Endothelial cell of umbilical vein (primary cell): ENCODE results near the gene NEURL2. TPM values are rescaled to one million over a fixed set of nuclear protein-coding genes. Genes with fewer than 3 reads are reported as not detected.

Experiments
- BruUV-seq: library from RNA; stranded (reverse); fragments of 400-500 nt; replicated peaks from 2 replicates; lab custom pipeline; 2021; lab: Mats Ljungman, UMichigan
- CTCF ChIA-PET: fragments of 300-600, 350-600 bp; sonication (Branson Sonifier 250); formaldehyde crosslinking; loops from one replicate; lab custom pipeline; 2021; ENCODE audit warnings: antibody characterized with exemption, inconsistent platforms; lab: Charles Lee
- POLR2A ChIA-PET: fragments of 300-600, 350-600 bp; sonication (Branson Sonifier 250); formaldehyde crosslinking; loops from one replicate; lab custom pipeline; 2021; ENCODE audit warnings: antibody characterized with exemption, inconsistent platforms; lab: Charles Lee
- DNase-seq: peaks from one replicate; pipeline ENCODE4 v3.0.0-alpha.2; 2011; ENCODE audit warnings: low read depth, low spot score
- FAIRE-seq: peaks from 2 replicates; lab custom pipeline; 2011; peaks lifted over from hg19 to GRCh38; lab: Jason Lieb, UNC
- H2AFZ ChIP-seq: 2 replicates; pipeline ENCODE4 v1.6.0; 2012; ENCODE audit warnings: low read depth, low read length, control low read depth, inconsistent platforms
- H3K27ac ChIP-seq: 2 replicates; pipeline ENCODE4 v1.5.1; 2011; ENCODE audit warnings: low read depth, mild to moderate bottlenecking, control low read depth, low read length, moderate library complexity; ENCODE audit not compliant: insufficient read depth
- H3K27me3 ChIP-seq, 2 experiments: 2 replicates each; pipeline versions ENCODE4 v1.6.0 to v1.6.1; 2011; ENCODE audit warnings: low read length in 2 of 2, mixed read lengths in 1 of 2; ENCODE audit not compliant: control insufficient read depth in 2 of 2, insufficient read depth in 2 of 2
- H3K36me3 ChIP-seq, 2 experiments: 2 replicates in 1 of 2; 3 replicates in 1 of 2; pipeline ENCODE4 v1.5.1; 2011; ENCODE audit warnings: low read length in 2 of 2, mild to moderate bottlenecking in 1 of 2, moderate library complexity in 1 of 2; ENCODE audit not compliant: control insufficient read depth in 2 of 2, insufficient read depth in 2 of 2; ENCODE audit errors: extremely low read depth in 1 of 2
- H3K4me1 ChIP-seq: 3 replicates; pipeline ENCODE4 v1.5.1; 2011; ENCODE audit warnings: mild to moderate bottlenecking, low read length; ENCODE audit not compliant: control insufficient read depth, insufficient read depth; ENCODE audit errors: extremely low read depth
- H3K4me2 ChIP-seq: 2 replicates; pipeline ENCODE4 v1.6.1; 2011; ENCODE audit warnings: low read length, control low read depth, mixed read lengths; ENCODE audit not compliant: insufficient read depth
- H3K4me3 ChIP-seq, 3 experiments: fragments of 200-600 bp in 1 of 3; sonication (generic), shearing (Covaris generic) in 1 of 3; replicated peaks in 1 of 3; 2 replicates each; pipeline ENCODE4 v1.5.1; 2011 to 2016; ENCODE audit warnings: control low read depth in 3 of 3, low read length in 3 of 3, mild to moderate bottlenecking in 2 of 3, inconsistent platforms in 1 of 3, low read depth in 1 of 3, moderate library complexity in 1 of 3; ENCODE audit not compliant: insufficient read depth in 1 of 3
- H3K79me2 ChIP-seq: 2 replicates; pipeline ENCODE4 v1.6.0; 2012; ENCODE audit warnings: low read length, inconsistent platforms; ENCODE audit not compliant: control insufficient read depth, insufficient read depth
- H3K9ac ChIP-seq: replicated peaks from 2 replicates; pipeline ENCODE3; 2011; ENCODE audit warnings: low read length, control low read depth; ENCODE audit not compliant: insufficient read depth; ENCODE audit errors: extremely low read depth
- H3K9me1 ChIP-seq: replicated peaks from 3 replicates; pipeline ENCODE4 v1.6.0; 2011; ENCODE audit warnings: mild to moderate bottlenecking, low read length; ENCODE audit not compliant: control insufficient read depth, insufficient read depth; ENCODE audit errors: extremely low read depth
- H3K9me3 ChIP-seq: replicated peaks from 2 replicates; pipeline ENCODE4 v1.5.1; 2012; ENCODE audit warnings: low read length, inconsistent platforms; ENCODE audit not compliant: control insufficient read depth, insufficient read depth
- H4K20me1 ChIP-seq: replicated peaks from 2 replicates; pipeline ENCODE3; 2011; ENCODE audit warnings: mild to moderate bottlenecking, low read length; ENCODE audit not compliant: control insufficient read depth, insufficient read depth; ENCODE audit errors: extremely low read depth
- EZH2 ChIP-seq: IDR thresholded peaks from 2 replicates; pipeline ENCODE4 v1.6.1; 2012; ENCODE audit warnings: borderline replicate concordance, low read depth, mild to moderate bottlenecking, moderate library complexity, low read length, inconsistent platforms; ENCODE audit not compliant: severe bottlenecking
- FOS ChIP-seq: IDR thresholded peaks from 2 replicates; pipeline ENCODE4 v1.6.1; 2011; ENCODE audit warnings: mild to moderate bottlenecking, low read length, moderate library complexity, borderline replicate concordance; ENCODE audit not compliant: insufficient read depth
- GATA2 ChIP-seq: IDR thresholded peaks from 2 replicates; pipeline ENCODE4 v1.7.0; 2011; ENCODE audit warnings: low read depth, mild to moderate bottlenecking, moderate library complexity, mixed read lengths, low read length; ENCODE audit not compliant: insufficient read length, insufficient read depth
- JUN ChIP-seq: IDR thresholded peaks from 2 replicates; pipeline ENCODE4 v1.6.1; 2011; ENCODE audit warnings: borderline replicate concordance, low read depth; ENCODE audit not compliant: insufficient read length, insufficient read depth
- MAX ChIP-seq: IDR thresholded peaks from 2 replicates; pipeline ENCODE4 v1.6.1; 2011; ENCODE audit not compliant: insufficient read depth, insufficient read length
- MYC ChIP-seq: IDR thresholded peaks from one replicate; pipeline ENCODE4 v1.6.1; 2011; ENCODE audit warnings: mild to moderate bottlenecking, low read depth, low read length
- POLR2A ChIP-seq: IDR thresholded peaks from 2 replicates; pipeline ENCODE4 v1.6.1; 2012; ENCODE audit warnings: low read depth, mild to moderate bottlenecking, control low read depth, low read length
- POLR2AphosphoS5 ChIP-seq: IDR thresholded peaks from 2 replicates; pipeline ENCODE4 v1.6.1; 2012; ENCODE audit warnings: low read depth, mild to moderate bottlenecking, control low read depth, low read length, moderate library complexity; ENCODE audit not compliant: insufficient read depth
- dilution Hi-C: fragments of 300-500 bp; cut with MboI; formaldehyde crosslinking; loops from one replicate; pipeline ENCODE4 v1.15.0; 2019; ENCODE audit warnings: low sequenced_read_pairs; ENCODE audit not compliant: extremely low pct_ligation_motif_present
- intact Hi-C: fragments of 100-400 bp; cut with micrococcal nuclease; formaldehyde crosslinking; loops from one replicate; pipeline ENCODE4 v1.10.0; 2022
- polyA plus RNA-seq, 4 experiments: library from polyadenylated mRNA; depleted of rRNA in 3 of 4; stranded (reverse) in 3 of 4; unstranded in 1 of 4; fragments of >200 nt; gene quantifications; 2 replicates each; pipeline versions ENCODE4 v1.2.1 to v1.2.3, GENCODE V29; 2011 to 2012; ENCODE audit warnings: missing spikeins in 1 of 4
- total RNA-seq: library from RNA; stranded (reverse); gene quantifications from 2 replicates; pipeline ENCODE4 v1.2.3, GENCODE V29; 2021
- TF ChIP-seq, protein P1 (sequence below), 2 donors: IDR thresholded peaks; 1 replicate in 1 of 2; 2 replicates in 1 of 2; pipeline ENCODE4 v1.5.1; 2011; ENCODE audit warnings: low read length in 2 of 2, mild to moderate bottlenecking in 2 of 2, moderate library complexity in 2 of 2, control low read depth in 1 of 2, inconsistent platforms in 1 of 2, low read depth in 1 of 2; ENCODE audit not compliant: insufficient read depth in 1 of 2; ENCODE audit errors: extremely low read depth in 1 of 2

NEURL2 gene
- total and polyA plus RNA-seq, 2 donors (not counting 3 experiments of a cell fraction or from before 2014, with no cell fraction given): 2.8 to 5.4 TPM

- Histone ChIP-seq H3K9me1 (no peaks in the 10 kb centered on the region), H4K20me1 (no peaks in the 10 kb centered on the region), H3K79me2 (no peaks in the 10 kb centered on the region), H3K27ac (no peak overlapping the region), H3K4me1 (no peaks in the 10 kb centered on the region), H3K4me2 (no peak overlapping the region), H3K27me3 (no peaks in the 10 kb centered on the region), H3K9ac (no peak overlapping the region), H3K36me3 (peaks cover 4 to 32% of the 10 kb centered on the region in 2 experiments), H2AFZ (no peak overlapping the region), H3K9me3 (no peaks in the 10 kb centered on the region), H3K4me3 (no peak overlapping the region)
- DNase-seq: no peak
- no peak for FAIRE-seq
- BruUV-seq: TSS peak; percentile 63
- TF ChIP-seq GATA2 (no peak), EZH2 (no peak), JUN (no peak), POLR2AphosphoS5 (no peak), FOS (no peak), MAX (no peak), MYC (no peak), POLR2A (no peak)
- TF ChIP-seq, protein P1, sequence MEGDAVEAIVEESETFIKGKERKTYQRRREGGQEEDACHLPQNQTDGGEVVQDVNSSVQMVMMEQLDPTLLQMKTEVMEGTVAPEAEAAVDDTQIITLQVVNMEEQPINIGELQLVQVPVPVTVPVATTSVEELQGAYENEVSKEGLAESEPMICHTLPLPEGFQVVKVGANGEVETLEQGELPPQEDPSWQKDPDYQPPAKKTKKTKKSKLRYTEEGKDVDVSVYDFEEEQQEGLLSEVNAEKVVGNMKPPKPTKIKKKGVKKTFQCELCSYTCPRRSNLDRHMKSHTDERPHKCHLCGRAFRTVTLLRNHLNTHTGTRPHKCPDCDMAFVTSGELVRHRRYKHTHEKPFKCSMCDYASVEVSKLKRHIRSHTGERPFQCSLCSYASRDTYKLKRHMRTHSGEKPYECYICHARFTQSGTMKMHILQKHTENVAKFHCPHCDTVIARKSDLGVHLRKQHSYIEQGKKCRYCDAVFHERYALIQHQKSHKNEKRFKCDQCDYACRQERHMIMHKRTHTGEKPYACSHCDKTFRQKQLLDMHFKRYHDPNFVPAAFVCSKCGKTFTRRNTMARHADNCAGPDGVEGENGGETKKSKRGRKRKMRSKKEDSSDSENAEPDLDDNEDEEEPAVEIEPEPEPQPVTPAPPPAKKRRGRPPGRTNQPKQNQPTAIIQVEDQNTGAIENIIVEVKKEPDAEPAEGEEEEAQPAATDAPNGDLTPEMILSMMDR (IDR thresholded peaks at IDR 0.05; ENCODE audit: extremely low read depth in 1 of 2, insufficient read depth in 1 of 2, low read depth in 1 of 2, low read length in 2 of 2): no peak
- dilution Hi-C loops (no loop called here), intact Hi-C loops (no loop called here)
- CTCF ChIA-PET: interaction anchor here (2.1 kb wide), 1 partner anchor 72 kb away, joined by 5 read pairs; no protein-coding TSS in a partner anchor
- POLR2A ChIA-PET: interaction anchor here (0.6 kb wide), 1 partner anchor 37 kb away, joined by 4 read pairs; no protein-coding TSS in a partner anchor
Measured at GRCh38 chr20:45898285-45898684, 7.3 kb upstream of the NEURL2 start.
